ENCODE data around the gene TMEM86B.
"Not testable (repeated sequence)": the region's sequence is repeated elsewhere in the genome, so short reads cannot be mapped to it uniquely, and the experiment has no call there.

- TF ChIP-seq, protein P1, sequence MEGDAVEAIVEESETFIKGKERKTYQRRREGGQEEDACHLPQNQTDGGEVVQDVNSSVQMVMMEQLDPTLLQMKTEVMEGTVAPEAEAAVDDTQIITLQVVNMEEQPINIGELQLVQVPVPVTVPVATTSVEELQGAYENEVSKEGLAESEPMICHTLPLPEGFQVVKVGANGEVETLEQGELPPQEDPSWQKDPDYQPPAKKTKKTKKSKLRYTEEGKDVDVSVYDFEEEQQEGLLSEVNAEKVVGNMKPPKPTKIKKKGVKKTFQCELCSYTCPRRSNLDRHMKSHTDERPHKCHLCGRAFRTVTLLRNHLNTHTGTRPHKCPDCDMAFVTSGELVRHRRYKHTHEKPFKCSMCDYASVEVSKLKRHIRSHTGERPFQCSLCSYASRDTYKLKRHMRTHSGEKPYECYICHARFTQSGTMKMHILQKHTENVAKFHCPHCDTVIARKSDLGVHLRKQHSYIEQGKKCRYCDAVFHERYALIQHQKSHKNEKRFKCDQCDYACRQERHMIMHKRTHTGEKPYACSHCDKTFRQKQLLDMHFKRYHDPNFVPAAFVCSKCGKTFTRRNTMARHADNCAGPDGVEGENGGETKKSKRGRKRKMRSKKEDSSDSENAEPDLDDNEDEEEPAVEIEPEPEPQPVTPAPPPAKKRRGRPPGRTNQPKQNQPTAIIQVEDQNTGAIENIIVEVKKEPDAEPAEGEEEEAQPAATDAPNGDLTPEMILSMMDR (IDR thresholded peaks at IDR 0.05), result not testable (repeated sequence)
- TF ChIP-seq POLR2A (IDR thresholded peaks at IDR 0.05), result not testable (repeated sequence)
These were observed 26.4 kb downstream of the TMEM86B start for GRCh38 chr19:55202199-55202598.
